Lower lobe of right lung (tissue), 2 donors: ENCODE data around the gene CHRNB1. TPM values are rescaled to one million over a fixed set of nuclear protein-coding genes. Genes with fewer than 3 reads are reported as not detected.

ENCODE experiments used
- ATAC-seq, 2 donors: fragments of 200-7000 bp; cut with Tn5 transposase; one replicate each; pipeline ENCODE4 v1.9.1; 2020 to 2022; ENCODE audit warnings: mild to moderate bottlenecking in 2 of 2, moderate library complexity in 2 of 2
- DNase-seq: peaks from one replicate; pipeline ENCODE4 v3.0.0-alpha.2; 2020
- H3K27ac ChIP-seq: fragments of 200-600 bp; one replicate; pipeline ENCODE4 v1.8.0; 2022
- H3K27me3 ChIP-seq: fragments of 200-600 bp; one replicate; pipeline ENCODE4 v1.8.0; 2022; ENCODE audit warnings: low read depth
- H3K36me3 ChIP-seq: fragments of 200-600 bp; one replicate; pipeline ENCODE4 v1.8.0; 2022; ENCODE audit warnings: mild to moderate bottlenecking
- H3K4me1 ChIP-seq: fragments of 200-600 bp; one replicate; pipeline ENCODE4 v1.8.0; 2022
- H3K4me3 ChIP-seq: fragments of 200-600 bp; one replicate; pipeline ENCODE4 v1.8.0; 2022; ENCODE audit warnings: mild to moderate bottlenecking
- H3K9me3 ChIP-seq: fragments of 200-600 bp; one replicate; pipeline ENCODE4 v1.8.0; 2022
- CTCF ChIP-seq: fragments of 200-600 bp; IDR thresholded peaks from one replicate; pipeline ENCODE4 v1.8.0; 2022; ENCODE audit warnings: antibody characterized with exemption, mild to moderate bottlenecking
- intact Hi-C: fragments of 100-400 bp; cut with DNase I; formaldehyde crosslinking; loops from one replicate; pipeline ENCODE4 v1.11.0; 2022
- total RNA-seq: library from RNA; stranded (reverse); fragmentation: NEBNext Ultra II Directional; extraction: Animal tissue kit (Norgen Biotek cat#: 25700); gene quantifications from one replicate; pipeline ENCODE4 v1.2.1, GENCODE V29; 2021
- donor health status: DM: no; HTN: yes; CAD: no; lungs with severe emphysema.

CHRNB1 gene
- total RNA-seq, 1 donor from 2014 or later = 8.4 TPM

- no peak for DNase-seq
- Histone ChIP-seq H3K27ac (no peak overlapping the region), H3K36me3 (peaks cover 93% of the 10 kb centered on the region), H3K4me3 (no peak overlapping the region), H3K9me3 (no peaks in the 10 kb centered on the region), H3K4me1 (peaks cover 13% of the 10 kb centered on the region), H3K27me3 (no peaks in the 10 kb centered on the region)
- TF ChIP-seq CTCF = no peak
- intact Hi-C loops = no loop called here
- ATAC-seq = no peak
Measured at GRCh38 chr17:7499161-7499560, 54.3 kb downstream of the CHRNB1 start.

GRCh38 chr17:7501729-7502128 is 56.9 kb downstream of the CHRNB1 start:
- no peak for TF ChIP-seq CTCF
- DNase-seq (no peak), ATAC-seq (no peak)
- Histone ChIP-seq H3K4me1 (peaks cover 8% of the 10 kb centered on the region), H3K9me3 (no peaks in the 10 kb centered on the region), H3K27me3 (no peaks in the 10 kb centered on the region), H3K27ac (no peak overlapping the region), H3K36me3 (peaks cover 100% of the 10 kb centered on the region), H3K4me3 (no peak overlapping the region)
- intact Hi-C loops = no loop called here

GRCh38 chr17:7502171-7502847 is 57.4 kb downstream of the CHRNB1 start:
- DNase-seq (no peak), ATAC-seq (no peak)
- H3K9me3 ChIP-seq = no peaks in the 10 kb centered on the region
- H3K27me3 ChIP-seq = no peaks in the 10 kb centered on the region
- no peak overlapping the region for H3K27ac ChIP-seq
- H3K4me1 ChIP-seq = peaks cover 3% of the 10 kb centered on the region
- no peak for TF ChIP-seq CTCF
- H3K36me3 ChIP-seq = peaks cover 100% of the 10 kb centered on the region
- intact Hi-C loops = no loop called here
- H3K4me3 ChIP-seq = no peak overlapping the region

GRCh38 chr17:7502987-7503386 is 58.1 kb downstream of the CHRNB1 start:
- intact Hi-C loops = no loop called here
- no peaks in the 10 kb centered on the region for H3K4me1 ChIP-seq
- no peak overlapping the region for H3K27ac ChIP-seq
- H3K27me3 ChIP-seq = no peaks in the 10 kb centered on the region
- no peaks in the 10 kb centered on the region for H3K9me3 ChIP-seq
- ATAC-seq (peak in 1 of 2 donors; percentile 25), DNase-seq (no peak)
- peaks cover 100% of the 10 kb centered on the region for H3K36me3 ChIP-seq
- peak; percentile 20 for TF ChIP-seq CTCF
- no peak overlapping the region for H3K4me3 ChIP-seq

- no peaks in the 10 kb centered on the region for H3K4me1 ChIP-seq
- ATAC-seq (no peak), DNase-seq (no peak)
- intact Hi-C loops = no loop called here
- peaks cover 100% of the 10 kb centered on the region for H3K36me3 ChIP-seq
- no peaks in the 10 kb centered on the region for H3K27me3 ChIP-seq
- H3K27ac ChIP-seq = no peak overlapping the region
- TF ChIP-seq CTCF = no peak
- no peak overlapping the region for H3K4me3 ChIP-seq
- no peaks in the 10 kb centered on the region for H3K9me3 ChIP-seq
Measured at GRCh38 chr17:7503521-7503920, 58.7 kb downstream of the CHRNB1 start.

Other genes with a start within 250 kb of the CHRNB1 start
- gene DLG4, start 225.2 kb upstream of the CHRNB1 start, total RNA-seq = 29.3 TPM
- 576 TPM for gene ACADVL, start 225.1 kb upstream of the CHRNB1 start, total RNA-seq
- gene DVL2, start 210.5 kb upstream of the CHRNB1 start, total RNA-seq = 46.4 TPM
- gene PHF23, start 205.6 kb upstream of the CHRNB1 start, total RNA-seq = 33.9 TPM
- 587 TPM for gene GABARAP, start 202.6 kb upstream of the CHRNB1 start, total RNA-seq
- 140 TPM for gene CTDNEP1, start 193.3 kb upstream of the CHRNB1 start, total RNA-seq
- gene ELP5, start 192.8 kb upstream of the CHRNB1 start, total RNA-seq = 33.2 TPM
- gene CLDN7, start 182.6 kb upstream of the CHRNB1 start, total RNA-seq = 98.7 TPM
- gene SLC2A4, start 163.3 kb upstream of the CHRNB1 start, total RNA-seq = 1.1 TPM
- 0.41 TPM for gene YBX2, start 150.4 kb upstream of the CHRNB1 start, total RNA-seq
- gene EIF5A, start 137.4 kb upstream of the CHRNB1 start, total RNA-seq = 216 TPM
- 66.6 TPM for gene GPS2, start 129.7 kb upstream of the CHRNB1 start, total RNA-seq
- gene NEURL4, start 115.7 kb upstream of the CHRNB1 start, total RNA-seq = 35.2 TPM
- 26.5 TPM for gene ACAP1, start 108.5 kb upstream of the CHRNB1 start, total RNA-seq
- 11.0 TPM for gene KCTD11, start 92.9 kb upstream of the CHRNB1 start, total RNA-seq
- gene TMEM95, start 89.9 kb upstream of the CHRNB1 start, total RNA-seq = not detected
- 4.1 TPM for gene TNK1, start 64.0 kb upstream of the CHRNB1 start, total RNA-seq
- 27.1 TPM for gene PLSCR3, start 50.5 kb upstream of the CHRNB1 start, total RNA-seq
- gene TMEM256, start 41.0 kb upstream of the CHRNB1 start, total RNA-seq = 51.2 TPM
- 9.5 TPM for gene NLGN2, start 37.2 kb upstream of the CHRNB1 start, total RNA-seq
- gene SPEM1, start 24.7 kb upstream of the CHRNB1 start, total RNA-seq = not detected
- gene SPEM2, start 19.4 kb upstream of the CHRNB1 start, total RNA-seq = not detected
- not detected for gene SPEM3, start 16.2 kb upstream of the CHRNB1 start, total RNA-seq
- 8.1 TPM for gene TMEM102, start 9.6 kb upstream of the CHRNB1 start, total RNA-seq
- 1.2 TPM for gene FGF11, start 5.5 kb upstream of the CHRNB1 start, total RNA-seq
- 79.0 TPM for gene ZBTB4, start 34.6 kb downstream of the CHRNB1 start, total RNA-seq
- gene SLC35G6, start 36.4 kb downstream of the CHRNB1 start, total RNA-seq = not detected
- 101 TPM for gene POLR2A, start 39.3 kb downstream of the CHRNB1 start, total RNA-seq
- gene TNFSF12, start 104.0 kb downstream of the CHRNB1 start, total RNA-seq = 91.3 TPM
- gene TNFSF13, start 113.7 kb downstream of the CHRNB1 start, total RNA-seq = 161 TPM
- gene SENP3, start 116.9 kb downstream of the CHRNB1 start, total RNA-seq = 87.0 TPM
- gene CD68, start 134.6 kb downstream of the CHRNB1 start, total RNA-seq = 667 TPM
- gene MPDU1, start 138.8 kb downstream of the CHRNB1 start, total RNA-seq = 55.3 TPM
- 0.47 TPM for gene SOX15, start 145.0 kb downstream of the CHRNB1 start, total RNA-seq
- 36.0 TPM for gene FXR2, start 169.8 kb downstream of the CHRNB1 start, total RNA-seq
- gene SAT2, start 182.8 kb downstream of the CHRNB1 start, total RNA-seq = 86.3 TPM
- not detected for gene SHBG, start 185.1 kb downstream of the CHRNB1 start, total RNA-seq
- 3.1 TPM for gene ATP1B2, start 205.9 kb downstream of the CHRNB1 start, total RNA-seq
- 34.8 TPM for gene TP53, start 242.4 kb downstream of the CHRNB1 start, total RNA-seq
- gene WRAP53, start 243.4 kb downstream of the CHRNB1 start, total RNA-seq = 8.3 TPM